Pulmonary artery endothelial cell (primary cell): ENCODE measurements around the gene CDK4. TPM values are rescaled to one million over a fixed set of nuclear protein-coding genes. Genes with fewer than 3 reads are reported as not detected.

Experiments used
- DNase-seq: peaks from one replicate; pipeline ENCODE4 v3.0.0-alpha.2; 2011; ENCODE audit warnings: low read depth, low spot score
- total RNA-seq: library from RNA; depleted of rRNA; stranded (reverse); fragments of >200 nt; gene quantifications from 2 replicates; pipeline ENCODE4 v1.2.3, GENCODE V29; 2014

The CDK4 gene
- total RNA-seq, 1 donor from 2014 or later = 139 TPM

DNA sequence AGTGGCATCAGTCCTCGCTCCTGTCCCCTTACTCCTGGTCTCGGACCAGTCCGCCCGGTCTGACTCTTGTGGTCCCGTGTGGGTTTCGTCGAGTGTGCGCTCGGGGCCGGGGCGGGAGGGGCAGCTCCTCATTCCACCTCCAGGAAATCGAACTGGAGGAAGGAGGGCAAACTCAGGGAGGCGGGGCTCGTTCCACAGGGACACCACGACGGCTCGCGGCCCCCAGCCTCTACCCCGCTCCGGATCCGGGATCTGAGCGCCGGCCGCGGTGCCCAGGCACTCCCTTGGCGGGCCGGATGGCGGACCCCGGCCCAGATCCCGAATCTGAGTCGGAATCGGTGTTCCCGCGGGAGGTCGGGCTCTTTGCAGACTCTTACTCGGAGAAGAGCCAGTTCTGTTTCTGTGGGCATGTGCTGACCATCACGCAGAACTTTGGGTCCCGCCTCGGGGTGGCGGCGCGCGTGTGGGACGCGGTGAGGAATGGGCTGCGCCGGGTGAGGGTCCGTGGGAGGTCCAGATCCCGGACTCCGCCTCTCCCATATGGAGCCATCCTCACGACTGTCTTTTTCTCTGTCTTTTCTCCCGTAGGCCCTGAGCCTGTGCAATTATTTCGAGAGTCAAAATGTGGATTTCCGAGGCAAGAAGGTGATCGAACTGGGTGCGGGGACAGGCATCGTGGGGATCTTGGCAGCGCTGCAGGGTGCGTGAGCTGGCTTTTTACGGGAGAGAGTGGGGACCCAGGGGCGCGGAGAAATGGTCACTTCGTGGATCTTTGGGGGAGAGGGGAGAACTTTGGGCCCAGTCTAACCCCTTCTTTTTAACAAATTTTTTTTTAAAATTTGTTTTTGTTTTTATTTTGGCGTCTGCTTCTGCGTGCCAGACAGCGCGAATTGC, 20.6 kb upstream of the CDK4 start, which contains the start of gene EEF1AKMT3:
EEF1AKMT3 (plus strand) TSS at position 186 of the 894 bp plus-strand sequence; CDS start at position 297, 111 bp downstream.
- DNase-seq = no peak

DNA sequence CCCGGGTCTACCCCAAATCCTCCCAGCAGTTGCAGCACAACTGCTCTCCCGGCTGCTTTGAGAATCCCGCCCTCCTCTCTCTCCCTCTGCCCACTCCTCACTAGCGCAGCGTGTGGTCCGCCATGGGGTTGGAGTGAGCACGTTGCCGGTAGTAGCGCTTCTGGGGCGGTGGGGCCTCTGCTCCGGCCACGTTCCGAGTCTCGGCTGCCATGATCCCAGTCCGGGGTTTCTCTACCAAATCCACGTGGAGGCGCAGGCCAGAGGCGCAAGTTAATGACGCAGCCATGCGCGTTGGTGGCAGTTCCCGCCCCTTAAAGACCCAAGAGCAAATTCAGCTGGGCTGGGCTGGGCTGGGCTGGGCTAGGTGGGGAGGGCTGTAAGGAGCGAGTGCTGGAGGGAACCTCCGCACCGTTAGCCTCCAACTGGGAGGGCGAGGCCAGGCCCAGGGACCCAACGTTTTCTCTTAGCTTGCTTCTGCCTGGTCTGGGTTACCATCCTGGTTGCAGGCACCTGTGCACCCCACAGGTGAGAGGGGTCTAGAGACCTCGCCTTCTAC, 19.8 kb upstream of the CDK4 start, which contains the start of gene METTL1:
METTL1 (minus strand) TSS at position 233 of the 556 bp plus-strand sequence; CDS start at position 211, 22 bp downstream.
- peak; percentile 89 for DNase-seq

DNA sequence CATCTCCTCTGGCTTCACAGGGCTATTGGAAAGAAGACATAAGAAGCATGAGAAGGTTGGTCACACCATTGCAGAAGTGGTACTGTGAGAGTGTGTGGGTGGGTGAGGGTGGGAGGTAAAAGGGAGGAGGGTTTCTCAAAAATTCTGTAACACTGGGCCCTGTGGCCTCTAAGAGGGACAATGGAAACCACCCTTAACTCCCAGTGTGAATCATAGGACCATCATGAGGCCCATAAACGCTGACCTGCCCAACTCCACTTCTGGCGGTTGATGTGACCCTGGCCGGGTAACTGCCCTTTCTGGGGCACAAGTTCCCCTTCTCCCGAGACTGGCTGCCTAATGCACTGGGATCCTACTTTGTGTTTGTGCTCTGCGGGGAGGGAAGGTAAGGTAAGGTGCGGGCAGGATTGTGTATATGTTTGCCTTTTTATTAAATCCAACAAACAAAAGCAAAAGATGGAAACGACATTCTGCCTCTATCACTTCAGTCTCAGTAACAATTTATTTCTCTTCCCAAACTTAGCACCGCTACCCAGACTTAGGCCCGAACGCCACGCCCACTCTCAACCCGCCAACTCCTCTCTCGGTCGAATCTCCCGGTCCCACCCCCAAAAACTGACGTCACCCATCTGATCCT, 19.2 kb upstream of the CDK4 start:
- DNase-seq = peak; percentile 58

DNA sequence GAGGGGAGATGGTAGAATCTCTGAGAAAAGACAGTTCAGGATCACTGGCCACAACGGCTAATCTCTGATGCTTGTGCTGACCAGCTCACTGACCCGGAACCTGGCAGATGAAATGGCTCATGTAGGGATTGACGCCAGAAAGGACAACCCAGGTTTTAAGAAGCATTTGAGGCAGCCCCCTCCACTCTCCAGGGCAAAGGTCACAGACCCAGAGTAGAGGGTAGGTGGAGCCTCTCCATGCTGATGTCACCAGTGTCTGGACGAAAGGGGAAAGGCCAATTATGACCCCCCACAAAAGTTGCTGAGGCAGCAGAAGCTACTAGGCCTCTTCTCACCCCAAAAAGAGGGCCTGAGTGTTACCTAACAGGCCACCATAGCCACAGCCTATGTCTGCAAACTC, 18.6 kb upstream of the CDK4 start:
- DNase-seq = no peak

GRCh38 chr12:57769594-57769993, 17.5 kb upstream of the CDK4 start:
- DNase-seq = no peak

DNA sequence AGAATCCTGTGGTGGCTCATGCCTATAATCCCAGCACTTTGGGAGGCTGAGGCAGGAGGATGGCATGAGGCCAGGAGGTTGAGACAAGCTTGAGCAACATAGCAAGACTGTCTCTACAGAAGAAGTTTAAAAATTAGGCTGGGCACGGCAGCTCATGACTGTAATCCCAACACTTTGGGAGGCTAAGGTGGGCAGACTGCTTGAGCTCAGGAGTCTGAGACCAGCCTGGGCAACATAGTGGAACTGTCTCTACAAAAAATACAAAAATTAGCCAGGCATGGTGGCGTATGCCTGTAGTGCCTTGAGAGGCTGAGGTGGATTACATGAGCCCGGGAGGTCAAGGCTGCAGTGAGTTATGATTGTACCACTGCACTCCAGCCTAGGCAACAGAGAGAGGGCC, 15.8 kb upstream of the CDK4 start:
- no peak for DNase-seq

GRCh38 chr12:57767305-57767698, 15.2 kb upstream of the CDK4 start:
- no peak for DNase-seq

DNA sequence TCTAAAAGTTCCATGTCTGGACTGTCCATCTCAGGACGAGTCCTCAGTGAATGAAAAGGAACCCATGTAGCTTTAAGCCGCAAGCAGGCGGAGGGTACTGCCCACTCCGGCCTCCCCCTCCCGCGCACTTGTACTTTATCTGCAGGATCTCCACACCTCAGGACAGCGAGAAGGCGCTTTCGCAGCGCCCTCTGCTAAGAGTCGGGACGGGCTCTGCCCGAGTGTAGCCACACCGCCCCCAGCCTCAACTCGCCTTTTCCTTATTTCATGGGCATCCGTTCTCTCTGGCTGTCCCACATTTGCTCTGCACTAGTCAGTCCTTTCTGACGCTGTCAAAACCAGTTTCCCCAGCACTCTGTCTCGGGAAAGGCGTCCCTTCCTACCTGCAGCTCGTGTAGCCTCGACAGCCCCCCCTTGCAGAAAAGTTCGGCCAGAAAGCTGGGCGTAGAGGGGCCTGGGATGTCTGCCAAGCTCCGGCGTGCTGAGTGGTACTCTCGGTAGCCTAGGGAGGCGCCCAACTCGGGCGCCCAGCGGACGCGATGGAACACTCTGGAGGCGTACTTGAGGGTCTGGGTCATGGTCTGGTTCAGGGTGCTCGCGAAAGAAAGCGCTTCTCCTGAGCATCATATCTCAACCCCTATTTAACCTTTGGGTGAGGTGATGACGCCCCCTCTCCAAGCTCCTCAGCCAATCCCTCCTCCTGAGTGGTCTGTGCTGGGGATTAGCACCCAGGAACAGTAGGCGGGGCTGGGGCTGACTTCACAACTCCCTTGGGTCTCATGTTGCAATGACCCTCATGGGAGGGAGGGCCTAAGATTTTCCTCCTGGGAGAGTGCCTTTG, 14.6 kb upstream of the CDK4 start, which contains the start of gene CYP27B1:
CYP27B1 (minus strand) TSS at position 615 of the 841 bp plus-strand sequence; CDS start at position 578, 37 bp downstream.
- no peak for DNase-seq

GRCh38 chr12:57765698-57766463, 13.8 kb upstream of the CDK4 start:
- no peak for DNase-seq

GRCh38 chr12:57765003-57765697, 13.0 kb upstream of the CDK4 start:
- DNase-seq = no peak

- no peak for DNase-seq
These were observed 12.5 kb upstream of the CDK4 start for GRCh38 chr12:57764662-57765002.

DNA sequence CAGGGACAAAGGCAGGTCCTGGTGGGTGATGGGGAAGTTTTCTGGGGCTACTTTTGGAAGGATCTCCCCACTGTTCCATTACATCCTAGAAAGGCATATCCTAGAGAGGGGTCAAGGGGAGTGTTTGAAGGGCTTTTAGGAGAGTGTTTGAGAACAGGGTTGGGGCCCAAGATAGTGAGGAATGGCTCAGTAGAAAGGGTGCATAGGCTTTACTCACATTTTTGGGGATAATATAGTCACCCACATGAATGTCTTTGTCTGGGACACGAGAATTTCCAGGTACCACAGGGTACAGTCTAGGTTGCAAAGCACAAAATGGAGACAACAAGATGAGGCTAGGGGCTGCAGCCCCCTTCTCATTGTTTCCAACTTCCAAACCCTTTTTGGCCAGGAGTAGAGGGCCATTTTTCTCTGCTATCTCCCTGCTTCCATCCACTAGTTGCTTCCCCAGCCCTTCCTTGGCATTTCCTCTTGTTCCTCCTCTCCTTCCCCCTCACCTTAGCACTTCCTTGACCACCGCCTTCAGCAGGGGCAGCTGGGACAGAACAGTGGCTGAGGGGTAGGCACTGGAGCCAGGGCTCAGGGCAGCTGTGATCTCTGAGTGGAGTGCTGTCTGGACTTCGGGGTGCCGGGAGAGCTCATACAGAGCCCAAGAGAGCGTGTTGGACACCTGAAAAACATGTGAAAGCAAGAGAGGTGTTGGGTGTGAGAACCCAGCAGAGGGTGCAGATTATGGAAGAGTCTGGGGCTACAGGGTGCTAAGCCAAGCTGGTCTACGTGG, 12.0 kb upstream of the CDK4 start:
- DNase-seq = no peak

DNA sequence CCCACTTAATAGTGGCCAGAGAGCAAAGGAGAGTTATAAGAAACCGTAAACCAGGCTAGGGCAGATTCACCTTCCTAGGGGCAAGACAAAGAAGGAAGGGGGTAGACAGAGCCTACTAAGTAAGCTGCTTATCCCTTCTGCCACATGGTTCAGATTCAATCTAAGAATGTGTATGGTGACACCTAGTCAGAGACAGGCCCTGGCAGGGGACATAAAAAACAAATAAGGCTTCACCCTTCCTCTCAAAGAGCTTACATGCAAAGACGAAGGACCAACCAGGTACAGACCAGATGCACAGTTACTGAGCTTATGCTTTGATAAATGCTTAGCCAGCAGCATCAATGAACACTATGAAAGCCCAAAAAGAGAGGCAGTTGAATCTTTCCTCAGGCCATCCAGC, 10.4 kb upstream of the CDK4 start:
- no peak for DNase-seq

DNA sequence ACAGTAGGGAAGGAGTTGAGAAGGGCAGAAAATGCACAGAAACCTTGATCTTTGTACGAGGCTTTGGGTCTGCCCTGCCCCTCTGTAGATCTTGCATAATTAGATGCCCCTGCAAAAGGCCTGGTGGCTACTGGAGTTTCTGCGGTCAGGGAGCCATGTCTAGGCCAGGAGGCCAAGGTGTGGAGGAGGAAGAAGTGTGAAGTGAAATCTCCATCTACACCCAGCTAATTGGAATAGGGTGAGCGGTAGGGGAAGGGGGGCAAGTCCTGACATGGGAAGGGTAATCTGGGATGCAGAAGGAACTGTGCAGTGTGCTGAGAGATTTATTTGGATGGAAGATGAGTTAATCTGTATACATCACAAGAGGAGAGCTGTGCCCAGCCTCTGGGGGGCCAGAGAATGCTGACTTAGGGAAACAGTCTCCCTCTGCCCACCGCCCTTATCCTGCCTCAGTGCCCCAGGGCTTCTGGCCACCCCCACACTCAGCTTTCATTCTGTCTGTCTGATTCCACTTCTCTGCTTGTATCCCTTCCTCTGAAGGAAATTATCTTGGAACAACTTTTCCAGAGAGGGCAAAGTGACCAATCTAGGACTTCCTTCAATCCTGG, 9.4 kb upstream of the CDK4 start:
- DNase-seq = no peak

- no peak for DNase-seq
These were observed 8.4 kb upstream of the CDK4 start for GRCh38 chr12:57760347-57760982.

- DNase-seq = no peak
These were observed 7.4 kb upstream of the CDK4 start for GRCh38 chr12:57759360-57759980.

- DNase-seq = no peak
These were observed 6.6 kb upstream of the CDK4 start for GRCh38 chr12:57758552-57759359.
